Inflammatory macrophage treated with lipopolysaccharide for 1 hour (primary cell): Measurements from ENCODE around the gene HCN1.

ENCODE experiments used
- DNase-seq, 2 donors: peaks; one replicate each; pipeline ENCODE4 v3.0.0-alpha.2; 2020 to 2022

The HCN1 gene

DNA sequence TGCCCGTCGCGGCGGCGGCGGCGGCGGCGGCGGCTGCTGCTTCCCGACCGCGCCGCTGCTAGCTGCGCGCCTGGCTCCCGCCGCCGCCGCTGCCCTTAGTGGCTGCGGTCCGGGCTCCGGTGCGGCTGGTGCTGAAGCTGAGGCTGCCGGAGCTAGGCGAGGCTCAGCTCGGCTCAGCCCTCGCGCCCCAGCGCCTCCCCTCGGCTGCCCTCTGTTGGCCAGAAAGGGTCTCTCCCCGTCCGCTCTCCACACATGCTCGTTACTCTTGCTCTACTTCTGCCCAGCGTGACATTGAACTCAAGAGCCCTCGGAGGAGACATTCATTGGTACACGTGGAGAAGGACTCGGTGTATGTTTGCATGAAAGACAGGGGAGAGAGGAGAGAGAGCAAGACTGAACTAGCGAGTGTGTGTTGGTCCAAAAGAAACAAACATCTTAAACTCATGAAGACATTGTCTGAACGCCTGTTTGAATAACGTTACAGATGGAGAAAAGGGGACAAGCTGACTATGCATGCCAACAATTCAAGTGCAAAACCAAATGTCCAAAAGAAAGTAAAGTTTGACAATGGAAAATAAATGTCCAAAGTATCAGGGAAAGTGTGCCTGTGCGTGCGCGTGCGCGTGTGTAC, at the start of gene HCN1:
TSS of gene HCN1 (minus strand) at position 175 of the 631 bp plus-strand sequence.
- DNase-seq: peak; percentile 20 to 35

GRCh38 chr5:45741110-45741509, 44.9 kb upstream of the HCN1 start:
- DNase-seq: no peak

DNA sequence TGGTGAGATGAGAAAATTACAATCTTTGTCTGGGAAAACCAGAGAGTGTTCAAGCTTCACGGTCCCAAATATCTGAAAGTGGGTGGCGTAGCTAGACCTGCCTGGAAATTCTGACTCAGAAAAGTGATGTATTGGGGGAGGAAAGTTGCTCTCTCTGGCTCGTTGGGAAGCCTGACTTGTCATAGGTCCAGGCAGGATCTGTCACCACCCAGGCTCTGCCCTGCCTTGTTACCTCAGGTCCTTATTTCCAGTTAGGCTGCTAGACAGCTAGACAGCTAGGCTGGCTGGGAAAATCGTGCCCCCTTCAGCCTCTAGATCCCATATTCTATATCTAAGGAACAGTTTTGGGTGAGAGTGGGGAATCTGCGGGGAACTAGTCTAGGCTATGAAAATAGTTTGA, 41.0 kb upstream of the HCN1 start:
- no peak for DNase-seq

DNA sequence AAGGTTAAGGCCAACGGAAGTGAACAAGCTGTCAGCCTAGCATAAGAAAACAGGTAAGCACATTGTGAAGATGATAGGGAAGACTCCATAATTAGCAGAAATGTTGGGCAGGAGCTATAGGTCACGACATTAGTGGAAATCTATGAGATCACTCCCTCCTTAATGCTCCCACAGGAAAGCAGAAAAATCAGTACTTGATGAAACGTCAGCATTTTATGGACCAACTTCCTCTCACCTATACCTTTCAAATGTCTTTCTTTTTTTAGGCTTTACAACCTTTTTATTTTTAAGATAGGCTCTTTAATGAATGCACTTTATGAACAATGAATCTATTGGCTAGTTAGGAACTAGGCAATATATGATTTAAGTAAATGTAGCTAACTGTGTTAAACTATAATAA, 29.4 kb upstream of the HCN1 start:
- DNase-seq: no peak

- DNase-seq: no peak
These were observed 1.0 kb upstream of the HCN1 start for GRCh38 chr5:45697201-45697600.

DNA sequence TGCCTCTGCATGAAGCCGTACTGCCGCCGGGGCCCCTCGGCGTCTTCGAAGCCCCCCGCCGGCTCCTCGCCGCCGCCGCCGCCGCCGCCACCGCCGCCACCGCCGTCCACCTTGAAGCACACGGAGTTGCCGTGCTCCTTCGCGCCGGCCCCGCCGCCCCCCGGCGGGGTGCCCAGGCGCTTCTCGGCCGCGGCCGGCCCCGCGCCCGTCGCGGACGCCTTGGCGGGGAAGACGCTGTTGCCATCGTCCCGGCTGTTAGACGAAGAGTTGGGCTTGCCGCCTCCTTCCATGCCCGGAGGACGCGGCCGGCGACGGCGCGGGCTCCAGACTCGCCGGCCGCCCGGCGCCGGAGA, 400 bp downstream of the HCN1 start:
- DNase-seq: no peak

DNA sequence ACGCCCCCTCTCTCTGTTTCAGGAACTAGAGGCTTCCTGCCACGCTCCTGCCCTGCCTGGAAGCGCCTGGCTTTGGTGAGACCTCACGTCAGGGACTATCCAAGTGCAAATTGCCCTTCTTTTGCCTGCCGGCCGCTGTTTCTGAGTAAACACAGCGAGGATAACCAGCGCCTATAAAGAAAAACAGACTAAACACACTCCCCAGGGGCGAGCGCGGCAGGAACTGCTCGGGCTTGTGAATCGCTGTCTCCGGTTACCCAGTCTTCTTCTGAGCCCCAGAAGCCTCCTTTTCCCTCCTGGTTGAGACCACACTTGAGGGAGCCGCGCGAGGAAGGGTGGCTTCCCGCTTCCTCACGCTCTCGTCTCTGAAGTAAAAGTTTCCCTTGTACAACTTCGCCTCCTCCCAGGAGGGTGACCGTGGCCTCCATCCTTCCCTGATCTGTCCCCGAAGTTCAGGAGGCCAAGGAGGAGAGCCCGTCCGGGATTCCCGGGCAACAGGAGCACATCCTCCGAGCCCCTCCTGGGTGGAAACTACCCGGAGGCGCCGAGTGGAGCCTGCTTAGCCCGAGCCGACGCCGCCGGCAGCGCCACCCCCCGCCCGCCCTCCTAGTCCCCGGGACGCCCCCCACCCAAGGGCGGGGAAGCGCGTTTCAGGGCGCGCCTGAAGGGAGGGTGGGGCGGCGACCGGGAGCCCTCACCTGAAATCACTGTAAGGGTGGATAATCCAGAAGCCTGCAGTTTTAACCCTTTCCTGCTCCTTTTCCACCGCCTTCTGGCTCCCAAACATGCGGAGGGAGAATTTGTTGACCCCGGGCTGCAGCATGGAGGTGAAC, 993 bp downstream of the HCN1 start:
- DNase-seq: no peak

DNA sequence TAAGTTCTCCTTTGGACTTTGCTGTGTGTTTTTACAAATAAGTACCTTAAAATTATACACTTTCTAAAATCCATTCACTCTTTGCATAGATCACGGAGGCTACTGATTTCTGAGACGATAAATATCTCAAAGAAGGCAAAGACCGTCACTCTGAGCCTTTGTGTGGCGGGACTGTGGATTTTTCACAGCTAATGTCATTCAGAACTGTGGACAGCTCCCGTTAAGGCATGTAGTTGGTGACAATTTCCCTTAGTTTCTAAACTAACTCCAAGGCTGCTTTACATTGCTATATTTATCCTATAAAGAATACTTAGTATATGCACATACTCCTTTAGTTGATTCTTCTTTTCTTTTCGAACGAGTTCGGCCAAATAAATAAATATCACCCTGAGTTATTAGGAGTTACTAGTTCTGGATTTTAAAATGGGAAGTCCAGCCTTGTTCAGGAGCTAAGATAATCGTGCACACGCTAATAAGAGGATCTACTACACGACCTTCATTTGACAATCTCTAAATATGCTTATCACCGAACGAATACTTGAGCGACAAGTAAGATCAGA, 1.8 kb downstream of the HCN1 start:
- DNase-seq: no peak

DNA sequence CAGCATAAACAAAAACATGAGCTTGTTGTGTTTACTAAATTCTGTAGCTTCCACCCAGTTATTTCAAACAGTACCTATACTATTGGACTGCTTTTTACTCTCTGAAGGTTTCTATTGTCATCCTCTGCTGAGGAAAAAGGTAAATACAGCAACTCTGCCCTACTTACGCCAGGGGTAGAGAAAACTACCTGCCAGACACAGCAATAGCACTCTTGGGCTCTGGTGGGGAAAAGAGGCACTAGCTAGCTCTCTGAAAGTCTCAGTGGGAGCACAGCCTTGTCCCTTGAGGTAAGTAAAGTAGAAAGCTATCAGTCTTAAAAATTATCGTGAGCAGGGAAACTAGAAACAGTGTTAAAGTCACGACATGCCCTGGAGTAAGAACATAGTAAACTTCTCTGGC, 3.7 kb downstream of the HCN1 start:
- no peak for DNase-seq

GRCh38 chr5:45691656-45692055, 4.5 kb downstream of the HCN1 start:
- DNase-seq: no peak

DNA sequence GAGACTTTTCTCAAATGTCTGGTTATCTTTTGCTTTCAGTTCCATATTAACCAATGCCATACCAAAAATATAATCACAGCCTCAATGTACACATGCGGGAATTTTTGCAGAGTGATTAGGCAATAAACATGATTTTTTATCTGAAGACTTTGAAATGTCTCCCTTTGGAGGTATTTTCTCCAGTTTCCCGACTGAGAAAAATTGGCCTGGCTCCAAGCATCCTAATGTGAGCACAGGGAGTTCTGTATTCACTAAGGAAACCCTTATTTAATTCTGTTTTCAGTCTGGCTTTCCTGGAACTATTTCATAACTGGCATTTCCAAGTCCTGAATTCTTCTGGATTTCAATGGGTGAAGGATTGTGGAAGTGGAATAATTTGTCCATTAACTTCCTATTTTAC, 8.5 kb downstream of the HCN1 start:
- no peak for DNase-seq

- no peak for DNase-seq
These were observed 9.6 kb downstream of the HCN1 start for GRCh38 chr5:45686620-45687019.

DNA sequence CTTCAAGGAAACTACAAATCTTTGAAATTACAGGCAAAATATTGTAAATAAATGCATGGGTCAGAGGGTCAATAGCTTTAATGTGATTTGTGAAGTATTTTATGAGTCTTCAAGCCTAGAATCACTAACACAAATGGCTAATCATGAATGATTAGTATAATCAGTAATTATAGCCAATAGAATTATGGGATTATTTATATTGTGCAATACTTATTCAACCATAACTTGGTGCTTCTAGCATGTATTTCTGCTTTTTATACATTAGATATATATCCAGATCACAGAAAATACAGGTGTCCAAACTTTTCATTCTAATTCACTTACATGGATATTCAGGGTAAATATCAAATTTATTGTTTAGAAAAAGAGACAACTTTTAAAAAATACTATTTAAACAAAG, 12.1 kb downstream of the HCN1 start:
- DNase-seq: no peak

DNA sequence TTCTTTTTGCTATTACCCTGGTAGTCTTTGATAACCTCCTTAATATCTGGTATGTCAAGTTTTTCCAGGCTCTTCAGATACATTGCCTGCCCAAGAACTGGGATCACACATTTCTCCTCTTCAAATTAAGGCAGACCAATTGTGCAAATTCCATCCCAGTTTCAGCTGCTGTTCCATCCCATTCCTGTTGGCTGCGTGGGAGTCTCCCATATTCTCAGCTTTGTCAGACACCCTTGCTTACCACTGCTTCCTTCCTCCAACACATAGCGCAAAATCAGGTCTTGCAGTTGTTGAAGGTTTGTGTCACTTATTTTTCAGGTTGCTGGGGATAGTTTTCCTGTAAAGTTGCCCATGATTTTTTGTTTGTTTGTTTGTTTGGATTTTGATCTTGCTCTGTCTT, 15.2 kb downstream of the HCN1 start:
- no peak for DNase-seq

DNA sequence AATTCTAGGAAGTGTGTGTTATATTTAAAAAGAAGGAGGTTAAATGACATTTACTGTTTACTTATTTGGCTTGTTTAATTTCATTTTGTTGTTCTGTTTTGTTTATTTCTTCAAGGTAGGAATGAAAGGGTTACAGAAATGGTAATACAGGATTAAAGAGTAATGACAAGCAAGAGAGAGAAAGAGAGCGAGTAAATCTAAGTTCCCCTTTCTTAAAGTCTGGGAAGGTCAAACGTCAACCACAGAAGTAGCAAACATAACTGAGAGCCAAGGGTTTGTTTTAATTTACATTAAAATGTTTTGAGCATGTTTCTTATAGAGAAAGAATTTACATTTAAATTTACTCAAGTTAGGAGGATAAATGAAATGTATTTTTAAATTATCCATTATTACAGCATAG, 18.7 kb downstream of the HCN1 start:
- DNase-seq: no peak

DNA sequence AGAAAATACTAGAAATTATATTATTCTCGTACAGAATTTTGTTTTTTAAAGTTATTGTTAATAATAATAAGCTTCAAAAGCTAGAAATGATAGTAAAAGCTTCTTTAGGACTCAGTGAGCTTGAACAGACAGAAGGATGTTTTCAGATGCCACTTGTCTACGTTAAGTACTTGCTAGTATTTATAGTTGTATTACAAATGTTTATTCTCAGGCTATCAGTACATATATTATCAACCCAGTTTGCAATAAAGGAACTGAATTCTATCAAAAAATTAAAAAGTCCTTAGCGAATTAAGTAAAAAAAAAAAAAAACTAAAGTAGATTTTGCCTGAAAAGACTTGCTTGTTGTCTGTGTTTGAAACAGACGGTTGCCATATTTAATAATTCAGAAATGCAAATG, 23.9 kb downstream of the HCN1 start:
- DNase-seq: no peak

GRCh38 chr5:45648744-45649143, 47.4 kb downstream of the HCN1 start:
- DNase-seq: no peak

DNA sequence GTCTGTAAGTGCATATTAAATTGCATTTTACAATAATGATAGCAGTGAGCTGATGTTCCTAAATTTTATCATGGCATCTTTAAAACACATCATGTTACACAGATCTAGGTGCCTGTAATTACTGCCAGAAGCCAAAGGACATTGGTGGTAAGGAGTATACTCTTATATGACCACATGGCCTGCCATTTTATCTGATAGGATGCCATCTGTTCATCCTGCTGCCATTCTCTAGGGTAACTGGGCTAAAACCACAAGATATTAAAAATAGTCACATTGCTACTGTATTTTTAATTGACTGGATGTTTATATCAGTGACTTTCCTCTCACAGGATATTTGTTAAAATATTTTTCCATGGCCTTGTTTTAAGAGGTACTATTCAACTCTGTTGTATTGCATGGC, 53.1 kb downstream of the HCN1 start:
- no peak for DNase-seq

DNA sequence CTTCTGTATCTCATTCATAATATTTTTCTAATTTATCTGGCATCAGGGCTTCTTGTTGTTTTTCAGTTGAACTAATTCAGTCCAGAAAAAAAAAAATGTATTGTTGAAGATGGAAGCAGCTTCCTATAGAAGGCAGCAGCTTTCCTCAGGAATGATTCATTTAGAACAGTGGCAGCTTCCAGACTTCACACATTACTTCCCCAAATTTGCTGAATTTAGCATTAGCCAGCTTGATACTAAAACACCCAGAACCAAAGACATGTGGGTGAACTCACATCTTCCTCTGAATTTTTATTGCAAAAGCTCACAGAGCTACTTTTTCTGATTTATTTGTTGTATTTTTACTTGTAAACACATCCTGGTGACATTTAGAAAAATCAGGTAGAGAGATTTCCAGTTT, 53.8 kb downstream of the HCN1 start:
- no peak for DNase-seq

DNA sequence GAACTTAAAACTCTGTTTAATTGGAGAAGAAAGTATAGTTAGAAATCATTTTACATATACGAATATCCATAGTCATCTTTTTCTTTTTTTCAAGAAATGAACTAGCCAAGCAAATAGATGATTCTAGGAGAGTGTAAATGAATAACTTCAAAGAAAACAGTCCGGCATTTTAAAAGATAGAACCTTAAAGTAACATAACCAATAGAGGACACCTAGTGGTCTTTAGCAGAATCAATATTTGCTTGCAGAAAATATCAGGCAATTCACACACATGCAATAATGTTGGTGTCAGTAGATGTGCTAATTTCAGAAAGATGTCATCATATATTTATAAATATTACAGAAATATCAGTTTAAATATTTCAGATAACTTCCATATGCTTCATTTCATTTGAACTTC, 57.1 kb downstream of the HCN1 start:
- no peak for DNase-seq

DNA sequence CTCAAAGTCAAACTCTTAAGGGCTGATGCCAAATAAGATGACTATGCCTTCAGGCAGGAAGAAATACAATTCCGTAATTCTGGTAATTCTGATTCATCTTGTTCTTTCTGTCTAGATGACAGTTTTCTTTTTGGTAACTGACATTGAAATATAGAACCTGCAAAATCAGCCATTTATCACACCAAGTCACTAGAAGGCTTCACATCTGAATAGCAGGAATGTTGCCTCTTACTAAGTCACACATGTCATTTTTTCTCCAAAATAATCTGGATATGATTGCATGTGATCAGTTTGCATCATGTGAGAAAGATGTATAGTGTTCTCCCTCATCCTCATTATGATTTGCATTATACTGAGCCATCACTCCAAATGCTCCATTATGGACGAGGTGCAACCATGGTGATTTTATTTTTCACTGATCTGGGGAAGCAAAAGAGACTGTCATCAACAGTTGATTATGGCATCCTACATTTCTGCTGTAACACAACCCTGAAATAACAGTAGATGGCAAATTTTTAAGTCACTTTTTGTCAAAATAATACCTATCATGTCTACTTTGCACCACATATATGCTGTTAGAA, 69.0 kb downstream of the HCN1 start:
- no peak for DNase-seq

DNA sequence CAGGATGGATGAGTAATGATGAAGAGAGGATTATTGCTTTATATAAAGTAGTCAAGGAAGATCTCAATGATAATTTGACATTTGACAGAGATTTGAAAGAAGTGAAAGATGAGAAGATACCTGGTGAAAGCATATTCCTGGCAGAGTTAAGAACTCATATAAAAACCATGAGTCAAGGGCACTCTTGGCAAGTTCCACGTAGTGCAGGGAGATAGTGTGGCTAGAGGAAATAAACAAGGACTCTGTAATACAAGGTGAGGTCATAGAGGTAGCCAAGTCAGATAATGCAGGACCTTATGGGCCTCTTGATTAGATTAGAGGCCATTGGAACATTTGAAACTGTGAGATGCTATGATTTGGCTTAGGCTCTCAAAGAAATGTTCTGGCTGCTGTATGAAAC, 72.3 kb downstream of the HCN1 start:
- DNase-seq: no peak

DNA sequence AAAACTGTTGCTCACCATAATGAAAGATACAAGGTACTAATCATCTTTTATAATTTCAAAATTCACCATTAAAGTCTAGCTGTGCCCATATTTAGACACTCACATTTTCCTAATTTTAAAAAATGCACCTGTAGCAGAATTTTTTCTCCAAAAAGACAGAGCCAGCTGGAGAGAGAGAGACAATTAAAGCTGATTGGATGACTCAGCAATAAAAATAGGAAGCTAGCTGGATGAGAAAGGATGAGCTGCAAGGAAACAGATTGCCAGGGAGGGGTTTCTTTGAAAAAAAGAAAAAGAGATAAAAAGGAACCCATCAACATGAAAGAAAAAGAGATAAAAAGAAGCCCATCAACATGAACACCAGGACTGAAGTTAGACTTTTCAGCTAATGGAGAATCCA, 73.8 kb downstream of the HCN1 start:
- DNase-seq: no peak

GRCh38 chr5:45617859-45618416, 78.2 kb downstream of the HCN1 start:
- DNase-seq: no peak
